ENCODE results near the gene HARS1. TPM values are rescaled to one million over a fixed set of nuclear protein-coding genes. Genes with fewer than 3 reads are reported as not detected.
A peak's percentile ranks its signal among the peaks of the same experiment; 100 is the strongest.

Gene HARS1
- total and polyA plus RNA-seq, 2 of the 13 experiments (the other 11 are each of a cell fraction or from before 2014, with no cell fraction given): 36.9 to 66.2 TPM

GRCh38 chr5:140700177-140701144, 9.3 kb upstream of the HARS1 start, which contains the start of gene ZMAT2 (continued):
- TF ChIP-seq KDM5A (IDR thresholded peaks at IDR 0.05; ENCODE audit: borderline replicate concordance, low read length) (peak; percentile 98), ZGPAT (CRISPR knock-in tag; IDR thresholded peaks at IDR 0.05) (peak; percentile 80), ZNF10 (CRISPR knock-in tag; IDR thresholded peaks at IDR 0.05; ENCODE audit: borderline replicate concordance, low read depth) (no peak), ZEB1 (IDR thresholded peaks at IDR 0.05; ENCODE audit: insufficient replicate concordance, low read depth) (peak; percentile 30), MIXL1 (CRISPR knock-in tag; IDR thresholded peaks at IDR 0.05) (peak; percentile 70; the same call in 1 of the 2 replicates), ZFP82 (CRISPR knock-in tag; IDR thresholded peaks at IDR 0.05; ENCODE audit: borderline replicate concordance) (no peak), ZNF572 (CRISPR knock-in tag; IDR thresholded peaks at IDR 0.05) (no peak), KLF9 (CRISPR knock-in tag; IDR thresholded peaks at IDR 0.05; ENCODE audit: low read depth) (0 out of 2 replicates have a peak, but pooled peaks have one; percentile 41), HOXA9 (CRISPR knock-in tag; IDR thresholded peaks at IDR 0.05; ENCODE audit: borderline replicate concordance) (no peak), ZIK1 (CRISPR knock-in tag; IDR thresholded peaks at IDR 0.05; ENCODE audit: borderline replicate concordance, low read depth) (no peak), ZNF30 (CRISPR knock-in tag; IDR thresholded peaks at IDR 0.05) (no peak), SCMH1 (CRISPR knock-in tag; IDR thresholded peaks at IDR 0.05; ENCODE audit: borderline replicate concordance) (no peak), CREM (IDR thresholded peaks at IDR 0.05) (peak; percentile 86), CREM (CRISPR knock-in tag; IDR thresholded peaks at IDR 0.05) (no peak), TEAD2 (CRISPR knock-in tag; IDR thresholded peaks at IDR 0.05) (no peak), SOX5 (CRISPR knock-in tag; IDR thresholded peaks at IDR 0.05; ENCODE audit: borderline replicate concordance) (peak; percentile 20; the same call in 1 of the 2 replicates), ZBTB8A (CRISPR knock-in tag; IDR thresholded peaks at IDR 0.05; ENCODE audit: borderline replicate concordance, low read depth) (no peak), SPEN (CRISPR knock-in tag; IDR thresholded peaks at IDR 0.05; ENCODE audit: low read depth) (peak; percentile 41; the same call in 1 of the 2 replicates), ZFP36L2 (CRISPR knock-in tag; IDR thresholded peaks at IDR 0.05) (0 out of 2 replicates have a peak, but pooled peaks have one; percentile 20), ZNF713 (CRISPR knock-in tag; IDR thresholded peaks at IDR 0.05) (no peak), FOXJ3 (CRISPR knock-in tag; IDR thresholded peaks at IDR 0.05; ENCODE audit: borderline replicate concordance) (0 out of 2 replicates have a peak, but pooled peaks have one; percentile 17)
- TF ChIP-seq, protein P1, sequence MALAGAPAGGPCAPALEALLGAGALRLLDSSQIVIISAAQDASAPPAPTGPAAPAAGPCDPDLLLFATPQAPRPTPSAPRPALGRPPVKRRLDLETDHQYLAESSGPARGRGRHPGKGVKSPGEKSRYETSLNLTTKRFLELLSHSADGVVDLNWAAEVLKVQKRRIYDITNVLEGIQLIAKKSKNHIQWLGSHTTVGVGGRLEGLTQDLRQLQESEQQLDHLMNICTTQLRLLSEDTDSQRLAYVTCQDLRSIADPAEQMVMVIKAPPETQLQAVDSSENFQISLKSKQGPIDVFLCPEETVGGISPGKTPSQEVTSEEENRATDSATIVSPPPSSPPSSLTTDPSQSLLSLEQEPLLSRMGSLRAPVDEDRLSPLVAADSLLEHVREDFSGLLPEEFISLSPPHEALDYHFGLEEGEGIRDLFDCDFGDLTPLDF (CRISPR knock-in tag; IDR thresholded peaks at IDR 0.05): peak; percentile 25; the same call in 1 of the 2 replicates
- TF ChIP-seq, protein P2, sequence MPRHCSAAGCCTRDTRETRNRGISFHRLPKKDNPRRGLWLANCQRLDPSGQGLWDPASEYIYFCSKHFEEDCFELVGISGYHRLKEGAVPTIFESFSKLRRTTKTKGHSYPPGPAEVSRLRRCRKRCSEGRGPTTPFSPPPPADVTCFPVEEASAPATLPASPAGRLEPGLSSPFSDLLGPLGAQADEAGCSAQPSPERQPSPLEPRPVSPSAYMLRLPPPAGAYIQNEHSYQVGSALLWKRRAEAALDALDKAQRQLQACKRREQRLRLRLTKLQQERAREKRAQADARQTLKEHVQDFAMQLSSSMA (CRISPR knock-in tag; IDR thresholded peaks at IDR 0.05): no peak
- TF ChIP-seq, protein P3, sequence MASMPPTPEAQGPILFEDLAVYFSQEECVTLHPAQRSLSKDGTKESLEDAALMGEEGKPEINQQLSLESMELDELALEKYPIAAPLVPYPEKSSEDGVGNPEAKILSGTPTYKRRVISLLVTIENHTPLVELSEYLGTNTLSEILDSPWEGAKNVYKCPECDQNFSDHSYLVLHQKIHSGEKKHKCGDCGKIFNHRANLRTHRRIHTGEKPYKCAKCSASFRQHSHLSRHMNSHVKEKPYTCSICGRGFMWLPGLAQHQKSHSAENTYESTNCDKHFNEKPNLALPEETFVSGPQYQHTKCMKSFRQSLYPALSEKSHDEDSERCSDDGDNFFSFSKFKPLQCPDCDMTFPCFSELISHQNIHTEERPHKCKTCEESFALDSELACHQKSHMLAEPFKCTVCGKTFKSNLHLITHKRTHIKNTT (CRISPR knock-in tag; IDR thresholded peaks at IDR 0.05): no peak
